ENCODE measurements around the gene ADK. TPM values are rescaled to one million over a fixed set of nuclear protein-coding genes. Genes with fewer than 3 reads are reported as not detected.

The ADK gene
- total and polyA plus RNA-seq, 2 of the 13 experiments (the other 11 are each of a cell fraction or from before 2014, with no cell fraction given), result 48.6 to 79.1 TPM

GRCh38 chr10:74672430-74673165, 521.6 kb downstream of the ADK start:
- peaks cover 3 to 35% of the 10 kb centered on the region in 2 experiments; a peak in 3 of 5 replicates for H3K36me3 ChIP-seq (replicated peaks in 1 of 2; ENCODE audit: control insufficient read depth in 1 of 2, insufficient read depth in 2 of 2, low read length in 2 of 2)
- no peaks in the 10 kb centered on the region for H3K79me2 ChIP-seq (ENCODE audit: insufficient read depth, low read length)
- BruUV-seq (replicated peaks), result no TSS peak
- no peak for TF ChIP-seq ZNF703 (CRISPR knock-in tag; IDR thresholded peaks at IDR 0.05; ENCODE audit: borderline replicate concordance)
- TF ChIP-seq BRD4 (CRISPR knock-in tag; IDR thresholded peaks at IDR 0.05), result no peak
- no peak for TF ChIP-seq ZNF580 (CRISPR knock-in tag; IDR thresholded peaks at IDR 0.05; ENCODE audit: borderline replicate concordance, low read depth)
- in situ Hi-C loops (cut with HindIII; ENCODE audit: extremely low pct_ligation_motif_present, low pct_unique_long_range_greater_than_20kb) (no loop called here), intact Hi-C loops (cut with micrococcal nuclease; ENCODE audit: unreplicated experiment) (no loop called here)
- H3K4me1 ChIP-seq (ENCODE audit: insufficient read depth, low read length), result no peaks in the 10 kb centered on the region
- no peak overlapping the region for H3K4me2 ChIP-seq (ENCODE audit: low read depth, low read length)
- H3K27me3 ChIP-seq (ENCODE audit: control insufficient read depth in 1 of 2, insufficient read depth in 2 of 2, low read length in 2 of 2), result no peaks in the 10 kb centered on the region
- CTCF ChIA-PET (ENCODE audit: low intra/inter-chr PET ratio, low total read pairs), result no interaction called here
- ATAC-seq (no peak), DNase-seq (ENCODE audit: low spot score) (no peak), FAIRE-seq (no peak)
- no peak overlapping the region for H3K9ac ChIP-seq (ENCODE audit: insufficient read depth, low read depth, low read length)
- H3K4me3 ChIP-seq (replicated peaks in 1 of 3; ENCODE audit: insufficient read depth in 1 of 3, low read depth in 2 of 3, low read length in 3 of 3), result no peak overlapping the region
- no peaks in the 10 kb centered on the region for H4K20me1 ChIP-seq (ENCODE audit: insufficient read depth, low read length)
- POLR2A ChIA-PET, result no interaction called here
- H3K27ac ChIP-seq (ENCODE audit: extremely low read length, insufficient read depth, low read length), result no peak overlapping the region
- no peak overlapping the region for H2AFZ ChIP-seq (ENCODE audit: low read length)
- H3K9me3 ChIP-seq (ENCODE audit: low read length), result no peaks in the 10 kb centered on the region

- DNase-seq (ENCODE audit: low spot score) (no peak), ATAC-seq (no peak), FAIRE-seq (no peak)
- WGBS (ENCODE audit: low lambda C conversion rate), result 92% methylated on average over 1 of the region's 1 CpG
- ChIA-PET POLR2A (no interaction called here), CTCF (ENCODE audit: low intra/inter-chr PET ratio, low total read pairs) (no interaction called here)
- H3K27ac ChIP-seq (ENCODE audit: extremely low read length, insufficient read depth, low read length), result no peak overlapping the region
- in situ Hi-C loops (cut with HindIII; ENCODE audit: extremely low pct_ligation_motif_present, low pct_unique_long_range_greater_than_20kb), result no loop called here
- H3K9me3 ChIP-seq (ENCODE audit: low read length), result no peaks in the 10 kb centered on the region
- no peak for TF ChIP-seq GLI4 (CRISPR knock-in tag; IDR thresholded peaks at IDR 0.05; ENCODE audit: borderline replicate concordance)
- no peak for TF ChIP-seq MLXIP (CRISPR knock-in tag; IDR thresholded peaks at IDR 0.05; ENCODE audit: borderline replicate concordance)
- TF ChIP-seq ZNF883 (CRISPR knock-in tag; IDR thresholded peaks at IDR 0.05; ENCODE audit: not compliant biosample characterization), result no peak
- TF ChIP-seq ZNF770 (CRISPR knock-in tag; IDR thresholded peaks at IDR 0.05), result no peak
- TF ChIP-seq HOXA9 (CRISPR knock-in tag; IDR thresholded peaks at IDR 0.05; ENCODE audit: borderline replicate concordance), result no peak
- TF ChIP-seq ZNF740 (CRISPR knock-in tag; IDR thresholded peaks at IDR 0.05), result no peak
- H3K27me3 ChIP-seq (ENCODE audit: control insufficient read depth in 1 of 2, insufficient read depth in 2 of 2, low read length in 2 of 2), result no peaks in the 10 kb centered on the region
- no peaks in the 10 kb centered on the region for H4K20me1 ChIP-seq (ENCODE audit: insufficient read depth, low read length)
- no peaks in the 10 kb centered on the region for H3K79me2 ChIP-seq (ENCODE audit: insufficient read depth, low read length)
- no peak overlapping the region for H3K9ac ChIP-seq (ENCODE audit: insufficient read depth, low read depth, low read length)
- no peak overlapping the region for H2AFZ ChIP-seq (ENCODE audit: low read length)
- intact Hi-C loops (cut with micrococcal nuclease; ENCODE audit: unreplicated experiment), result no loop called here
- peaks cover 3 to 39% of the 10 kb centered on the region in 2 experiments; a peak in 3 of 5 replicates for H3K36me3 ChIP-seq (replicated peaks in 1 of 2; ENCODE audit: control insufficient read depth in 1 of 2, insufficient read depth in 2 of 2, low read length in 2 of 2)
- H3K4me3 ChIP-seq (replicated peaks in 1 of 3; ENCODE audit: insufficient read depth in 1 of 3, low read depth in 2 of 3, low read length in 3 of 3), result no peak overlapping the region
- H3K4me1 ChIP-seq (ENCODE audit: insufficient read depth, low read length), result no peaks in the 10 kb centered on the region
- BruUV-seq (replicated peaks), result no TSS peak
- no peak overlapping the region for H3K4me2 ChIP-seq (ENCODE audit: low read depth, low read length)
Measured at GRCh38 chr10:74674927-74675326, 523.9 kb downstream of the ADK start.
